Measurements from ENCODE around the gene SMAD6.

SMAD6 gene

GRCh38 chr15:66700802-66701421, 1.1 kb upstream of the SMAD6 start:
- H3K27ac ChIP-seq, result peak overlapping the region; percentile 35; the same call in 1 of the 2 replicates
- peak overlapping the region; percentile 71 for H3K4me3 ChIP-seq
- H3K9me3 ChIP-seq, result no peaks in the 10 kb centered on the region
- no peak for TF ChIP-seq Cebpa-rat (IDR thresholded peaks at IDR 0.05)
- H3K9ac ChIP-seq, result peak overlapping the region; percentile 70
- peaks cover 35% of the 10 kb centered on the region for H4K20me1 ChIP-seq
- H3K27me3 ChIP-seq, result peaks cover 43% of the 10 kb centered on the region
- peaks cover 40% of the 10 kb centered on the region for H3K4me1 ChIP-seq
- H3K36me3 ChIP-seq, result no peaks in the 10 kb centered on the region
- peak overlapping the region; percentile 97 for H3K4me2 ChIP-seq

GRCh38 chr15:66701422-66702034, 508 bp upstream of the SMAD6 start:
- H3K4me3 ChIP-seq, result peak overlapping the region; percentile 71
- peaks cover 40% of the 10 kb centered on the region for H3K4me1 ChIP-seq
- H3K4me2 ChIP-seq, result peak overlapping the region; percentile 97
- no peak for TF ChIP-seq Cebpa-rat (IDR thresholded peaks at IDR 0.05)
- H3K36me3 ChIP-seq, result no peaks in the 10 kb centered on the region
- H3K27ac ChIP-seq, result 0 out of 2 replicates have a peak overlapping the region, but pooled peaks have one; percentile 30
- peak overlapping the region; percentile 70 for H3K9ac ChIP-seq
- H4K20me1 ChIP-seq, result peaks cover 41% of the 10 kb centered on the region
- H3K9me3 ChIP-seq, result no peaks in the 10 kb centered on the region
- H3K27me3 ChIP-seq, result peaks cover 49% of the 10 kb centered on the region

GRCh38 chr15:66702787-66703539, 927 bp downstream of the SMAD6 start:
- no peak for TF ChIP-seq Cebpa-rat (IDR thresholded peaks at IDR 0.05)
- H3K27ac ChIP-seq, result no peak overlapping the region
- peak overlapping the region; percentile 71 for H3K4me3 ChIP-seq
- H3K4me1 ChIP-seq, result peaks cover 39% of the 10 kb centered on the region
- no peaks in the 10 kb centered on the region for H3K36me3 ChIP-seq
- peak overlapping the region; percentile 97 for H3K4me2 ChIP-seq
- no peaks in the 10 kb centered on the region for H3K9me3 ChIP-seq
- peaks cover 41% of the 10 kb centered on the region for H4K20me1 ChIP-seq
- peaks cover 54% of the 10 kb centered on the region for H3K27me3 ChIP-seq
- H3K9ac ChIP-seq, result peak overlapping the region; percentile 70; the same call in 1 of the 2 replicates

GRCh38 chr15:66703540-66703941, 1.5 kb downstream of the SMAD6 start:
- Histone ChIP-seq H3K27me3 (peaks cover 54% of the 10 kb centered on the region), H3K4me2 (peak overlapping the region; percentile 97), H3K9me3 (no peaks in the 10 kb centered on the region), H3K27ac (no peak overlapping the region), H4K20me1 (peaks cover 41% of the 10 kb centered on the region), H3K4me3 (peak overlapping the region; percentile 71), H3K36me3 (no peaks in the 10 kb centered on the region), H3K9ac (peak overlapping the region; percentile 49; the same call in 1 of the 2 replicates), H3K4me1 (peaks cover 33% of the 10 kb centered on the region)
- no peak for TF ChIP-seq Cebpa-rat (IDR thresholded peaks at IDR 0.05)

GRCh38 chr15:66704019-66704802, 2.2 kb downstream of the SMAD6 start:
- Histone ChIP-seq H3K27me3 (peaks cover 54% of the 10 kb centered on the region), H4K20me1 (peaks cover 41% of the 10 kb centered on the region), H3K36me3 (no peaks in the 10 kb centered on the region), H3K4me3 (peak overlapping the region; percentile 71), H3K9ac (peak overlapping the region; percentile 49; the same call in 1 of the 2 replicates), H3K4me1 (peaks cover 31% of the 10 kb centered on the region), H3K9me3 (no peaks in the 10 kb centered on the region), H3K27ac (no peak overlapping the region), H3K4me2 (peak overlapping the region; percentile 97)
- no peak for TF ChIP-seq Cebpa-rat (IDR thresholded peaks at IDR 0.05)

GRCh38 chr15:66704803-66705153, 2.7 kb downstream of the SMAD6 start:
- Histone ChIP-seq H3K4me1 (peaks cover 31% of the 10 kb centered on the region), H4K20me1 (peaks cover 41% of the 10 kb centered on the region), H3K4me2 (no peak overlapping the region), H3K27me3 (peaks cover 54% of the 10 kb centered on the region), H3K27ac (no peak overlapping the region), H3K4me3 (no peak overlapping the region), H3K9ac (no peak overlapping the region), H3K36me3 (no peaks in the 10 kb centered on the region), H3K9me3 (no peaks in the 10 kb centered on the region)
- no peak for TF ChIP-seq Cebpa-rat (IDR thresholded peaks at IDR 0.05)

GRCh38 chr15:66705277-66706146, 3.5 kb downstream of the SMAD6 start:
- H3K9me3 ChIP-seq, result no peaks in the 10 kb centered on the region
- H3K27ac ChIP-seq, result no peak overlapping the region
- no peak for TF ChIP-seq Cebpa-rat (IDR thresholded peaks at IDR 0.05)
- no peak overlapping the region for H3K9ac ChIP-seq
- H3K4me2 ChIP-seq, result no peak overlapping the region
- H3K4me1 ChIP-seq, result peaks cover 25% of the 10 kb centered on the region
- H3K27me3 ChIP-seq, result peaks cover 54% of the 10 kb centered on the region
- peaks cover 41% of the 10 kb centered on the region for H4K20me1 ChIP-seq
- H3K4me3 ChIP-seq, result no peak overlapping the region
- no peaks in the 10 kb centered on the region for H3K36me3 ChIP-seq

- no peak overlapping the region for H3K4me3 ChIP-seq
- H3K9me3 ChIP-seq, result no peaks in the 10 kb centered on the region
- peaks cover 54% of the 10 kb centered on the region for H3K27me3 ChIP-seq
- peaks cover 22% of the 10 kb centered on the region for H3K4me1 ChIP-seq
- no peaks in the 10 kb centered on the region for H3K36me3 ChIP-seq
- H3K27ac ChIP-seq, result no peak overlapping the region
- H4K20me1 ChIP-seq, result peaks cover 41% of the 10 kb centered on the region
- H3K9ac ChIP-seq, result no peak overlapping the region
- H3K4me2 ChIP-seq, result no peak overlapping the region
- no peak for TF ChIP-seq Cebpa-rat (IDR thresholded peaks at IDR 0.05)
These were observed 4.2 kb downstream of the SMAD6 start for GRCh38 chr15:66706225-66706732.
